Liver (tissue), 9 donors: Measurements from ENCODE around the gene MYRFL. TPM values are rescaled to one million over a fixed set of nuclear protein-coding genes. Genes with fewer than 3 reads are reported as not detected.

Experiments
- DNase-seq: peaks from one replicate; pipeline ENCODE4 v3.0.0-alpha.2; 2017; ENCODE audit warnings: low spot score
- H3K27ac ChIP-seq, 2 donors: one replicate each; pipeline ENCODE4 v1.7.0; 2013; ENCODE audit warnings: inconsistent platforms in 2 of 2, low read length in 2 of 2, control low read depth in 1 of 2, low read depth in 1 of 2, mild to moderate bottlenecking in 1 of 2
- H3K27me3 ChIP-seq, 4 donors: one replicate each; pipeline versions ENCODE4 v1.6.1 to v1.7.0; 2013; ENCODE audit warnings: low read length in 3 of 4, inconsistent platforms in 1 of 4, mild to moderate bottlenecking in 1 of 4, moderate library complexity in 1 of 4; ENCODE audit not compliant: control insufficient read depth in 4 of 4, insufficient read depth in 4 of 4
- H3K36me3 ChIP-seq, 4 donors: one replicate each; pipeline versions ENCODE4 v1.6.1 to v1.7.0; 2013; ENCODE audit warnings: low read length in 3 of 4, mild to moderate bottlenecking in 3 of 4, low read depth in 1 of 4, moderate library complexity in 1 of 4; ENCODE audit not compliant: control insufficient read depth in 4 of 4, insufficient read depth in 3 of 4
- H3K4me1 ChIP-seq, 4 donors: one replicate each; pipeline versions ENCODE4 v1.6.1 to v1.7.0; 2013; ENCODE audit warnings: low read length in 3 of 4, mild to moderate bottlenecking in 3 of 4, moderate library complexity in 1 of 4; ENCODE audit not compliant: control insufficient read depth in 4 of 4, insufficient read depth in 4 of 4
- H3K4me3 ChIP-seq, 3 donors: one replicate each; pipeline versions ENCODE4 v1.6.1 to v1.7.0; 2013; ENCODE audit warnings: low read length in 3 of 3, control low read depth in 1 of 3, low read depth in 1 of 3, mild to moderate bottlenecking in 1 of 3
- H3K9ac ChIP-seq, 2 donors: one replicate each; pipeline ENCODE4 v1.7.0; 2013; ENCODE audit warnings: low read length in 2 of 2, mild to moderate bottlenecking in 2 of 2, moderate library complexity in 2 of 2, control low read depth in 1 of 2, low read depth in 1 of 2
- H3K9me3 ChIP-seq, 4 donors: one replicate each; pipeline versions ENCODE4 v1.6.1 to v1.7.0; 2013; ENCODE audit warnings: low read length in 3 of 4; ENCODE audit not compliant: control insufficient read depth in 4 of 4
- FOXA1 ChIP-seq: IDR thresholded peaks from 2 replicates; pipeline ENCODE4 v1.6.1; 2016; ENCODE audit warnings: antibody characterized with exemption
- FOXA2 ChIP-seq: IDR thresholded peaks from 2 replicates; pipeline ENCODE4 v1.6.1; 2016; ENCODE audit warnings: antibody characterized with exemption
- GABPA ChIP-seq, 2 donors: IDR thresholded peaks in 1 of 2; conservative IDR thresholded peaks in 1 of 2; 2 replicates each; pipeline ENCODE4 v1.6.1; 2016; ENCODE audit warnings: antibody characterized with exemption in 2 of 2, mild to moderate bottlenecking in 1 of 2, moderate library complexity in 1 of 2
- HNF4A ChIP-seq, 2 donors: conservative IDR thresholded peaks; 2 replicates each; pipeline ENCODE4 v1.6.1; 2016; ENCODE audit warnings: antibody characterized with exemption in 2 of 2, mild to moderate bottlenecking in 2 of 2
- HNF4G ChIP-seq: IDR thresholded peaks from 2 replicates; pipeline ENCODE4 v1.6.1; 2016; ENCODE audit warnings: antibody characterized with exemption
- JUND ChIP-seq, 2 donors: IDR thresholded peaks; 2 replicates each; pipeline ENCODE4 v1.6.1; 2016; ENCODE audit warnings: antibody characterized with exemption in 2 of 2
- RAD21 ChIP-seq, 2 donors: IDR thresholded peaks; 2 replicates each; pipeline ENCODE4 v1.6.1; 2016; ENCODE audit warnings: antibody characterized with exemption in 2 of 2, mild to moderate bottlenecking in 2 of 2
- RXRA ChIP-seq, 2 donors: IDR thresholded peaks; 2 replicates each; pipeline ENCODE4 v1.6.1; 2017 to 2018; ENCODE audit warnings: antibody characterized with exemption in 2 of 2, mild to moderate bottlenecking in 1 of 2
- SP1 ChIP-seq: IDR thresholded peaks from 2 replicates; pipeline ENCODE4 v1.6.1; 2018; ENCODE audit warnings: antibody characterized with exemption, mild to moderate bottlenecking
- TAF1 ChIP-seq: conservative IDR thresholded peaks from 2 replicates; pipeline ENCODE4 v1.6.1; 2016; ENCODE audit warnings: antibody characterized with exemption, mild to moderate bottlenecking
- WGBS: extraction: QIAGEN DNeasy Blood & Tissue Kit; methylation state at CpG from one replicate; pipeline ENCODE4 v1.1.7; 2013; 5-methylcytosine and 5-hydroxymethylcytosine counted together
- polyA plus RNA-seq, 2 donors: library from polyadenylated mRNA; stranded (reverse) in 1 of 2; unstranded in 1 of 2; fragments of 200-250 nt in 1 of 2; fragments of >200 nt in 1 of 2; fragmentation: Nextera tagmentation in 1 of 2; extraction: Ambion mirVana in 1 of 2; gene quantifications; one replicate each; pipeline versions ENCODE4 v1.2.1 to v1.2.3, GENCODE V29; 2013 to 2015
- total RNA-seq, 2 donors: library from RNA; depleted of rRNA; stranded (reverse); fragments of >200 nt; gene quantifications; one replicate each; pipeline ENCODE4 v1.2.3, GENCODE V29; 2014
- TF ChIP-seq, protein P1 (sequence below): IDR thresholded peaks from 2 replicates; pipeline ENCODE4 v1.6.1; 2016; ENCODE audit warnings: antibody characterized with exemption
- TF ChIP-seq, protein P2 (sequence below): IDR thresholded peaks from 2 replicates; pipeline ENCODE4 v1.6.1; 2016; ENCODE audit warnings: antibody characterized with exemption
- TF ChIP-seq, protein P3 (sequence below): IDR thresholded peaks from 2 replicates; pipeline ENCODE4 v1.6.1; 2016; ENCODE audit warnings: antibody characterized with exemption, mild to moderate bottlenecking
- TF ChIP-seq, protein P4 (sequence below): fragments of 150-350 bp; IDR thresholded peaks from 2 replicates; pipeline ENCODE4 v1.5.1; 2017; ENCODE audit warnings: improper control_type of control experiment, low read depth, low read length; ENCODE audit not compliant: missing input control
- donor health status: healthy.
- donor health status: healthy.
- donor health status: healthy.
- donor health status: healthy.
- donor health status: healthy.

The MYRFL gene
- total and polyA plus RNA-seq, 4 donors, result under 0.01 to 0.19 (median 0.10) TPM

DNA sequence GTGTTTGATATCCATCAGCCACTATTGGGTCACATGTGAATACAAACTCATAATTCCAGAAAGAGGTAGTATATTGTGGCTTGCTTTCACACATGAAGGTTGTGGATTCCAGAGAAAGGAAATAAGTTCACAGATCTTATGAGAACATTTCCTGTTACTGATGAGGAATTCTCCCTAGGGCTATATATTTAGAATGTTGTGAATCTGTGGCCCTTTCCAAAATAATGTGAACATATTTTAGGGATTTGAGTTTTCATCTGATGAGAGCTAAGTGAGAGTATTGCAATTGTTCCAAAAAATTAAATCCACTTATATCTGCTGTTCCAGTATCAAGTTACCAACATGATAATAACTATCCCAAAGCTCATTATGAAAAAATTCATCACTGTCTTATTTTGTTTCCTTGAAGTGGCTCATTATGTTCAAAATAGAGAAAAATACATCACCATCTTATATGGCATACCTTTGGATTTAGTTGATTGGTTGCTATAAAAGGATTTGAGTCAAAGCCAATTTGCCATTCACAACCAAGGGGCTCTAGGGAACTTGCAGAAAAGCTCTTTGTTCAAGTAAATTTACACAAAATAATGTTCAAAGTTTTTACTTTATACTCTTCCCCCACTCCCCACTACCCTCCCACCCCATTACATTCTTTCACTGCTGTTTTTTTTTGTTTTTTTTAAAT, 76.3 kb downstream of the MYRFL start:
- no peak for DNase-seq
- TF ChIP-seq, protein P1, sequence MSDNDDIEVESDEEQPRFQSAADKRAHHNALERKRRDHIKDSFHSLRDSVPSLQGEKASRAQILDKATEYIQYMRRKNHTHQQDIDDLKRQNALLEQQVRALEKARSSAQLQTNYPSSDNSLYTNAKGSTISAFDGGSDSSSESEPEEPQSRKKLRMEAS, result no peak
- no peak for TF ChIP-seq GABPA (IDR thresholded peaks at IDR 0.05 in 1 of 2, conservative IDR thresholded peaks at IDR 0.05 in 1 of 2)
- no peak for TF ChIP-seq FOXA1
- TF ChIP-seq, protein P2, sequence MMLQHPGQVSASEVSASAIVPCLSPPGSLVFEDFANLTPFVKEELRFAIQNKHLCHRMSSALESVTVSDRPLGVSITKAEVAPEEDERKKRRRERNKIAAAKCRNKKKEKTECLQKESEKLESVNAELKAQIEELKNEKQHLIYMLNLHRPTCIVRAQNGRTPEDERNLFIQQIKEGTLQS, result no peak
- no peak for TF ChIP-seq JUND (IDR thresholded peaks at IDR 0.05)
- TF ChIP-seq RXRA (IDR thresholded peaks at IDR 0.05), result no peak
- TF ChIP-seq, protein P3, sequence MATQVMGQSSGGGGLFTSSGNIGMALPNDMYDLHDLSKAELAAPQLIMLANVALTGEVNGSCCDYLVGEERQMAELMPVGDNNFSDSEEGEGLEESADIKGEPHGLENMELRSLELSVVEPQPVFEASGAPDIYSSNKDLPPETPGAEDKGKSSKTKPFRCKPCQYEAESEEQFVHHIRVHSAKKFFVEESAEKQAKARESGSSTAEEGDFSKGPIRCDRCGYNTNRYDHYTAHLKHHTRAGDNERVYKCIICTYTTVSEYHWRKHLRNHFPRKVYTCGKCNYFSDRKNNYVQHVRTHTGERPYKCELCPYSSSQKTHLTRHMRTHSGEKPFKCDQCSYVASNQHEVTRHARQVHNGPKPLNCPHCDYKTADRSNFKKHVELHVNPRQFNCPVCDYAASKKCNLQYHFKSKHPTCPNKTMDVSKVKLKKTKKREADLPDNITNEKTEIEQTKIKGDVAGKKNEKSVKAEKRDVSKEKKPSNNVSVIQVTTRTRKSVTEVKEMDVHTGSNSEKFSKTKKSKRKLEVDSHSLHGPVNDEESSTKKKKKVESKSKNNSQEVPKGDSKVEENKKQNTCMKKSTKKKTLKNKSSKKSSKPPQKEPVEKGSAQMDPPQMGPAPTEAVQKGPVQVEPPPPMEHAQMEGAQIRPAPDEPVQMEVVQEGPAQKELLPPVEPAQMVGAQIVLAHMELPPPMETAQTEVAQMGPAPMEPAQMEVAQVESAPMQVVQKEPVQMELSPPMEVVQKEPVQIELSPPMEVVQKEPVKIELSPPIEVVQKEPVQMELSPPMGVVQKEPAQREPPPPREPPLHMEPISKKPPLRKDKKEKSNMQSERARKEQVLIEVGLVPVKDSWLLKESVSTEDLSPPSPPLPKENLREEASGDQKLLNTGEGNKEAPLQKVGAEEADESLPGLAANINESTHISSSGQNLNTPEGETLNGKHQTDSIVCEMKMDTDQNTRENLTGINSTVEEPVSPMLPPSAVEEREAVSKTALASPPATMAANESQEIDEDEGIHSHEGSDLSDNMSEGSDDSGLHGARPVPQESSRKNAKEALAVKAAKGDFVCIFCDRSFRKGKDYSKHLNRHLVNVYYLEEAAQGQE, result no peak
- TF ChIP-seq RAD21 (IDR thresholded peaks at IDR 0.05), result no peak
- TF ChIP-seq, protein P4, sequence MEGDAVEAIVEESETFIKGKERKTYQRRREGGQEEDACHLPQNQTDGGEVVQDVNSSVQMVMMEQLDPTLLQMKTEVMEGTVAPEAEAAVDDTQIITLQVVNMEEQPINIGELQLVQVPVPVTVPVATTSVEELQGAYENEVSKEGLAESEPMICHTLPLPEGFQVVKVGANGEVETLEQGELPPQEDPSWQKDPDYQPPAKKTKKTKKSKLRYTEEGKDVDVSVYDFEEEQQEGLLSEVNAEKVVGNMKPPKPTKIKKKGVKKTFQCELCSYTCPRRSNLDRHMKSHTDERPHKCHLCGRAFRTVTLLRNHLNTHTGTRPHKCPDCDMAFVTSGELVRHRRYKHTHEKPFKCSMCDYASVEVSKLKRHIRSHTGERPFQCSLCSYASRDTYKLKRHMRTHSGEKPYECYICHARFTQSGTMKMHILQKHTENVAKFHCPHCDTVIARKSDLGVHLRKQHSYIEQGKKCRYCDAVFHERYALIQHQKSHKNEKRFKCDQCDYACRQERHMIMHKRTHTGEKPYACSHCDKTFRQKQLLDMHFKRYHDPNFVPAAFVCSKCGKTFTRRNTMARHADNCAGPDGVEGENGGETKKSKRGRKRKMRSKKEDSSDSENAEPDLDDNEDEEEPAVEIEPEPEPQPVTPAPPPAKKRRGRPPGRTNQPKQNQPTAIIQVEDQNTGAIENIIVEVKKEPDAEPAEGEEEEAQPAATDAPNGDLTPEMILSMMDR, result no peak
- TF ChIP-seq SP1, result no peak
- no peak for TF ChIP-seq HNF4G
- TF ChIP-seq HNF4A (conservative IDR thresholded peaks at IDR 0.05), result no peak
- no peak for TF ChIP-seq FOXA2
- no peaks in the 10 kb centered on the region for H3K27me3 ChIP-seq
- H3K4me3 ChIP-seq, result no peak overlapping the region
- H3K4me1 ChIP-seq, result peaks cover 0 to 3% (median 1%) of the 10 kb centered on the region in 4 donors
- no peaks in the 10 kb centered on the region for H3K9me3 ChIP-seq
- no peak overlapping the region for H3K9ac ChIP-seq
- H3K27ac ChIP-seq, result no peak overlapping the region
- H3K36me3 ChIP-seq, result no peaks in the 10 kb centered on the region

DNA sequence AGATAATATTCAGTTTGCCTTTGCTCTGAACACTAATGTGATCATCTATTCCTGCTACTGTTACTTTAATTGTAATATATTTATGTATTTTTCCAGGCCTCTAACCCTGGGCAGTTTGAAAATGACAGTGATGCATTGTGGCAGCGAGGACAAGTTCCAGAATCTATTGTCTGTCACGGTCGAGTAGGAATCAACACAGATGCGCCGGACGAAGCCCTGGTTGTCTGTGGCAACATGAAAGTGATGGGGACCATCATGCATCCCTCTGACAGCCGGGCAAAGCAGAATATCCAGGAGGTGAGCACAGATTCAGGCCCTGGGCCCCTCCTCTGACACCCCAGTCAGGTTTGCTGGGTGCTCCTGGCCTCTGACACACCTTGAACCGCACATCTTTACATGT, 78.5 kb downstream of the MYRFL start:
- H3K9ac ChIP-seq, result no peak overlapping the region
- DNase-seq, result no peak
- H3K36me3 ChIP-seq, result no peaks in the 10 kb centered on the region
- no peak overlapping the region for H3K4me3 ChIP-seq
- no peak overlapping the region for H3K27ac ChIP-seq
- TF ChIP-seq FOXA2, result no peak
- TF ChIP-seq SP1, result no peak
- no peak for TF ChIP-seq TAF1
- TF ChIP-seq, protein P1, result no peak
- no peak for TF ChIP-seq HNF4A (conservative IDR thresholded peaks at IDR 0.05)
- TF ChIP-seq, protein P4, result no peak
- TF ChIP-seq, protein P2, result no peak
- TF ChIP-seq JUND (IDR thresholded peaks at IDR 0.05), result no peak
- H3K9me3 ChIP-seq, result no peaks in the 10 kb centered on the region
- peaks cover 0 to 3% (median 1%) of the 10 kb centered on the region in 4 donors for H3K4me1 ChIP-seq
- WGBS, result 88% methylated on average over 8 of the region's 8 CpGs
- no peaks in the 10 kb centered on the region for H3K27me3 ChIP-seq
